ENCODE measurements around the gene SDE2.

The SDE2 gene

GRCh38 chr1:225999227-225999911, at the start of gene SDE2:
Gene SDE2, minus strand, starts transcription at chr1:225999343. Its CDS starts 31 bp downstream, at chr1:225999312.
- intact Hi-C loops (cut with DNase I), result loop anchor here (1.0 to 5.0 kb wide), 2 partner anchors 63 to 123 kb away; partner anchors contain the start of gene H3-3A
- DNase-seq, result peak; percentile 97 to 100 (median 100)

DNA sequence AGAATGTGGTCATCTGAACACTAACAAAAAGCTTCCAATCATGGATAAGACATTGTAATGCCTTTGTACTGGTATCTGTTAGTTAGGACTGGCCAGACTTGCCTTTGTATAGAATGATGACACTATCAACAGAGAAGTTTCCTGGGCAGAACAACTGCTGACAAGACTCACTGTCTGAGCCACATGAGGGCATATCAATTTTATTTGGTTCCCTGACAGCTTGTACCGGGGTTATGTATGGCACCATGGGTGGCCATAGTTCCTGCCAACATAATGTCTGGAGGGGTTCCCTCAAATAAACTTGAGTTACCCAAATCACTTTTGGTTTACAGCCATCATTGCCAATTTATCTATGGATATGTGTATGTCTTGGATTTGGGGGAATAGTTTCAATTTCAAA, 49.7 kb upstream of the SDE2 start:
- DNase-seq, result no peak
- intact Hi-C loops (cut with DNase I), result no loop called here

DNA sequence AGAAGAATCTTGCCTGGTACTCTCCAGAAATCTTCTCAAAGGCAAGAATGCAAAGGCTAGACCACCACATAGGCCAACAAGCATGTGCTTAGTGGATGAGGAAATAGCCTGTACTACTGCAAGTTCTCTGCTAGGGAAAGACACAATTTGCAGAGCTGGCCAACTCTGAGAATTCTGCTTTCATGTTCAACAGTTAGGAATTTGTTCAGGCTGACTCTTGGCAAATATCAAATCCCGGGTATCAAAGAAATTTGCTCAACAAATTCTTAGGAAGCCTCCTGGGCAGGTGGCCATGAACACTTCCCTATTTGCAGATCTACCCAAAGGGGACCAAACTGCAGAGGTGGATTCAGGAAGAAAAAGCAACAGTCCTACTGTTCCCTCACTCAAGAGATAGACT, 48.4 kb upstream of the SDE2 start:
- DNase-seq, result no peak
- intact Hi-C loops (cut with DNase I), result no loop called here

DNA sequence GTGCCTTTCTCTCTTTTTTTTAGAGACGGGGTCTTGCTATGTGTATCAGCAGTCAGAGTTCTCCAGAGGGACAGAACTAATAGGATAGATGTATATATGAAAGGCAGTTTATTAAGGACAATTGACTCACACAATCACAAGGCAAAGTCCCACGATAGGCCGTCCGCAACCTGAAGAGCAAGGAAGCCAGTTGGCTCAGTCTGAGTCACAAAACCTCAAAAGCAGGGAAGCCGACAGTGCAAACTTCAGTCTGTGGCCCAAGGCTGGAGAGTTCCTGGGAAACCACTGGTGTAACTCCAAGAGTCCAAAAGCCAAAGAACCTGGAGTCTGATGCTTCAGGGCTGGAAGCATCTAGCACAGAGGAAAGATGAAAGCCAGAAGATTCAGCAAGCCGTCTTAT, 47.1 kb upstream of the SDE2 start:
- intact Hi-C loops (cut with DNase I), result no loop called here
- DNase-seq, result no peak

GRCh38 chr1:226044514-226045101, 45.5 kb upstream of the SDE2 start:
- intact Hi-C loops (cut with DNase I), result no loop called here
- no peak for DNase-seq

DNA sequence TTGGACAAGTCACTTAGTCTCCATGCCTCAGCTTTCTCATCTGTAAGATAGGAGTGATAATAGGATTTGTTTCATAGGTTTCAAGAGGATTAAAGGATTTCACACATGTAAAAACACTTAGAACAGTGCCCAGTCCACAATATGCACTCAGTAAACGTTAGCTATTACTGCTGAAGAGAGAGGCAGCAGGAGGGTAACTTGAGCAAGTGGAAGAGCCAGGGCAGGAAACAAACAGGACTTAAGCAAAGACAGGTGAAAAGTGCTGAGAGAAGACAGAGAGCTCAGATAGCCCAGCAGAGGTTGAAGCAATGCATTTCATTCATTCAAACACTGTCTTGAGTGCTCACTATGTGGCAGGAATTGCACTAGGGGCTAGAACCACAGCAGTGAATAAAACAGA, 42.3 kb upstream of the SDE2 start:
- DNase-seq, result no peak
- intact Hi-C loops (cut with DNase I), result no loop called here

DNA sequence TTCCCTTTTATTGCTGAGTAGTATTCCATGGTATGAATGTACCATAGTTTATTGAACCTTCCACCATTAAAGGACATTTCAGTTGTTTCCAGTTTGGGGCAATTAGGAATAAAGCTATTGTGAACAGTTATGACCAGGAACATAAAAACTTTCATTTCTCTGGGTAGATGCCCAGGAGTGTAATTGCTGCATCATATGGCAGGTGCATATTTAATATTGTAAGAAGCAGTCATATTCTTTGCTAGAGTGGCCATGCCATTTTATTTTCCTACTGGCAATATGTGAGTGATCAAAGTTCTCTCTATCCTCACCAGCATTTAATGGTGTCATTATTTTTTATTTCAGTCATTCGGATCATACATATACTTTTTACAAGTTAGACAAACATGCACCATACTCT, 39.5 kb upstream of the SDE2 start:
- DNase-seq, result no peak
- intact Hi-C loops (cut with DNase I), result no loop called here

- intact Hi-C loops (cut with DNase I), result no loop called here
- peak in 1 of 42 donors; percentile 9 for DNase-seq
Measured at GRCh38 chr1:226035915-226036314, 36.8 kb upstream of the SDE2 start.

DNA sequence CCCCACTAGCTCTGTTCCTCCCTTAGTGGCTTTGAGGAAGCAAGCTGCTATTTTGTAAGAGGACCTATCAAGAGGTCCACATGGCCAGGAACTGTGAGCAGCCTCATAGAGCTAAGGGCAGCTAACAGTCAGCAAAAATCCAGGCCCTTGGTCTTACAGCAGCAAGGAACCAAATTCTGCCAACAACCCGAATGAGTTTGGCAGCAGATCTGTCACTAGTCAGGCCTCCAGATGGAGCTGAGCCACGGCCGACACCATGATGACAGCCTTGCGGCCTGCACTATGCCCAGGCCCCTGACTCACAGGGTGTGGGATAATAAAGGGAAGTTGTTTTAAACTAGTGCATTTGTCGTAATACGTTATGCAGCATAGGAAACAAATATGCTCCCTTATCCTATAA, 35.3 kb upstream of the SDE2 start:
- intact Hi-C loops (cut with DNase I), result no loop called here
- peak; percentile 33 to 91 (median 68) for DNase-seq

- no peak for DNase-seq
- intact Hi-C loops (cut with DNase I), result no loop called here
Measured at GRCh38 chr1:226033991-226034390, 34.8 kb upstream of the SDE2 start.

GRCh38 chr1:226033582-226033981, 34.4 kb upstream of the SDE2 start:
- peak in 3 of 42 donors; percentile 5 to 29 (median 6) for DNase-seq
- intact Hi-C loops (cut with DNase I), result no loop called here

DNA sequence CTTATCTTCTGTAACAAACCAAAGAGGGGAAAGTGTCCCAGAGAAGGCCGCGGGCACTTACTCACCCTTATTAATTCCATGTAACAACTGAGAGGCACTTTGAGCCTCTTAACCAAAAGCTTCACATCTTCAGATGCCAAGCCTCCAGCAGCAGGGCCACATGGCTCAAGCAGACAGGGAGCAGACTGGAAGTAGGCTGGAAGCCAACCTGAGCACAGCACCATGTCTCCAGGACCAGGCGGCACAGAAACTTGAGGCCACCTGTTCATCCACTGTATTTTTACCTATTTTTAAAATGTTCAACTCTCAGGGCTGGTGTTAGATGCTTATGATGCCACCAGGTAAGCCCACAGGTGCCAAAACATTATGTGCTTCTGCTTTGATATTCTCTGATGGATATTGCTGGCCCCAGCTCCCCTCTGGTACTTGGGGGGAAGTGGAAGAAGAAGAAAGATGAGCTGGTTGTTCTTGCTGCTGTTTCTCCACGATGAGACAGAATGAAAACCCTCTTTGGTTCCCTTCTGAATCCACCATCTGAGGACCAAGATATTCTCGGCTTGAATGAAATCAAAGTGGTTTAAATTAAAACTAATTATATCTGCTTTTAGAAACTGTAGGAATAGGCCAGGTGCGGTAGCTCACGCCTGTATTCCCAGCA, 30.6 kb upstream of the SDE2 start:
- intact Hi-C loops (cut with DNase I), result no loop called here
- DNase-seq, result no peak

- intact Hi-C loops (cut with DNase I), result no loop called here
- peak in 1 of 42 donors; percentile 31 for DNase-seq
Measured at GRCh38 chr1:226029093-226029496, 30.0 kb upstream of the SDE2 start.

- DNase-seq, result no peak
- intact Hi-C loops (cut with DNase I), result no loop called here
Measured at GRCh38 chr1:226027538-226028217, 28.5 kb upstream of the SDE2 start.

GRCh38 chr1:226026833-226027232, 27.7 kb upstream of the SDE2 start:
- DNase-seq, result no peak
- intact Hi-C loops (cut with DNase I), result no loop called here

GRCh38 chr1:226023735-226024134, 24.6 kb upstream of the SDE2 start:
- intact Hi-C loops (cut with DNase I), result no loop called here

DNA sequence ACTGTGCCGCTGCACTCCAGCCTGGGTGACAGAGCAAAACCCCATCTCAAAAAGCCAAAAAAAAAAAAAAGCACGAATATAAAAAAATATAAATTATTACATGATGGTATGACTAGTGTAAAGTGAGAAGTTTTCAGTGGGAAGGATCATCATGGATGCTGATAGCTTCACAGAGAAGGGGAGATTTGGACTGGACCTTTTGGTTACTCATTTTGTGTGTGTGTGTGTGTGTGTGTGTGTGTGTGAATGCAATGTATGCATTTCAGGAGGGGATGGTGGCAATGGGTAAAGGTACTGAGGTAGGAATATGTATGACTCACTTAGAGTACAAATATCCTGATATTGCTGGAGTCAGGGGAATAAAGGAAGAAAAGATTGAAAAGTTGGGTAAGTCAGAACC, 22.7 kb upstream of the SDE2 start:
- no peak for DNase-seq
- intact Hi-C loops (cut with DNase I), result no loop called here

More at GRCh38 chr1:226023735-226024134, 24.6 kb upstream of the SDE2 start:
- DNase-seq, result no peak

DNA sequence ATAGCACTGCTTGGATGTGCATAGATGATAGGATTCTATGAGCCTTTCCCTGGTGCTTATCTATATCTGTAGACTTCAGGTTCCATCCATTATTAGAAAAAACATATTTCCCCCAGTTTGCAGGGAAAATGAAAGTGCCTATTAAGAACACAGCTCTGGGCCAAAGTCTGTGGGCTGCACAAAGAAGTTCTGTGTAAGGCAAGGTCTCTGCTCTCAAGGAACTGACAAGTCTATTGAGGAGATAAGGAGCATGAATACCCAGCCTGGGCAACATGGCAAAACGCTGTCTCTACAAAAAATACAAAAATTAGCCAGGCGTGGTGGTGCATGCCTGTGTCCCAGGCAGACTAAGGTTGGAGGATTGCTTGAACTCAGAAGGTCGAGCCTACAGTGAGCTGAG, 22.3 kb upstream of the SDE2 start:
- intact Hi-C loops (cut with DNase I), result no loop called here
- no peak for DNase-seq

- DNase-seq, result no peak
- intact Hi-C loops (cut with DNase I), result no loop called here
Measured at GRCh38 chr1:226019572-226019971, 20.4 kb upstream of the SDE2 start.

DNA sequence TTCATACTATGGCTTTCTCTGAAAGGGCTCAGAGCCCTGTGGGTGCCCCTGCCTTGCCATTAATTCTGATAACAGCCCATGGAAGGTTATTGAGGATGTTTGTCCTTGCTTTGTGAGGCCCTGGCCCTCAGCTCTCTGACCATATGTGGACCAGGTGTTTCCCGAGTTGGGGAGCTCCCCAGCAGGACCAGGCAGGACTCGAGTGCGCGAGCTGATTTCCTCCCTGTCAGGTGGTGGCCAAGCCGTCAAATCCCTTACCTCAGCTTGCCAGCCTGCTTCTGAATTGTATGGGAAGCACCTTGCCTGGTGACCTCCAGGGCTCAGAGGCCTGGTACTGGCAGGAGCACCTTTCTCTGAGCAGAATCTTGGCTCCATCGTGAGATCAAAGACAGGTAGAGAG, 17.9 kb upstream of the SDE2 start:
- intact Hi-C loops (cut with DNase I), result no loop called here
- DNase-seq, result peak in 1 of 42 donors; percentile 26
